GM21367 (cell line): ENCODE results near the gene SELENBP1.

Experiments
- ATAC-seq: cut with Tn5 transposase; IDR thresholded peaks from one replicate; pipeline ENCODE4 v1.9.1; 2021; ENCODE audit not compliant: unreplicated experiment

Gene SELENBP1

GRCh38 chr1:151346082-151346768 lies 26.3 kb downstream of the SELENBP1 start:
- ATAC-seq: no peak

GRCh38 chr1:151344291-151344690 lies 28.2 kb downstream of the SELENBP1 start:
- ATAC-seq: no peak

- ATAC-seq: no peak
Observed at GRCh38 chr1:151343587-151343986, 28.9 kb downstream of the SELENBP1 start.

- ATAC-seq: no peak
Observed at GRCh38 chr1:151342569-151342968, 29.9 kb downstream of the SELENBP1 start.

- no peak for ATAC-seq
Observed at GRCh38 chr1:151342021-151342420, 30.5 kb downstream of the SELENBP1 start.

GRCh38 chr1:151340870-151341754 lies 31.4 kb downstream of the SELENBP1 start:
- ATAC-seq: no peak

GRCh38 chr1:151336556-151336955 lies 35.9 kb downstream of the SELENBP1 start:
- no peak for ATAC-seq

- no peak for ATAC-seq
Observed at GRCh38 chr1:151334822-151335221, 37.7 kb downstream of the SELENBP1 start.

- ATAC-seq: no peak
Observed at GRCh38 chr1:151327903-151328674, 44.4 kb downstream of the SELENBP1 start.

- peak; percentile 71 for ATAC-seq
Observed at GRCh38 chr1:151327223-151327902, 45.1 kb downstream of the SELENBP1 start, which contains the start of gene PI4KB. TSS of gene PI4KB (minus strand) at chr1:151327416. CDS start at chr1:151316481, 10,935 bp downstream.

- peak; percentile 35 for ATAC-seq
Observed at GRCh38 chr1:151326619-151327222, 45.8 kb downstream of the SELENBP1 start.

- ATAC-seq: no peak
Observed at GRCh38 chr1:151325646-151326429, 46.7 kb downstream of the SELENBP1 start.

- ATAC-seq: no peak
Observed at GRCh38 chr1:151325231-151325630, 47.3 kb downstream of the SELENBP1 start.

- ATAC-seq: no peak
Observed at GRCh38 chr1:151324390-151324930, 48.0 kb downstream of the SELENBP1 start.

- ATAC-seq: no peak
Observed at GRCh38 chr1:151318975-151319374, 53.5 kb downstream of the SELENBP1 start.

- ATAC-seq: no peak
Observed at GRCh38 chr1:151315565-151316235, 56.8 kb downstream of the SELENBP1 start.
